Left renal pelvis (tissue), 4 donors: ENCODE measurements around the gene WNT1. TPM values are rescaled to one million over a fixed set of nuclear protein-coding genes. Genes with fewer than 3 reads are reported as not detected.

ENCODE experiments used
- DNase-seq, 4 donors: peaks; one replicate each; pipeline ENCODE4 v3.0.0-alpha.2; 2013; ENCODE audit warnings: low read depth in 4 of 4, low spot score in 3 of 4
- polyA plus RNA-seq, 4 donors: library from polyadenylated mRNA; unstranded; fragments of 120-200 nt; gene quantifications; one replicate each; pipeline ENCODE4 v1.2.1, GENCODE V29; 2013; ENCODE audit not compliant: insufficient read length in 4 of 4

Gene WNT1
- polyA plus RNA-seq, 4 donors: not detected

GRCh38 chr12:48960834-48961233, 17.3 kb upstream of the WNT1 start:
- no peak for DNase-seq

DNA sequence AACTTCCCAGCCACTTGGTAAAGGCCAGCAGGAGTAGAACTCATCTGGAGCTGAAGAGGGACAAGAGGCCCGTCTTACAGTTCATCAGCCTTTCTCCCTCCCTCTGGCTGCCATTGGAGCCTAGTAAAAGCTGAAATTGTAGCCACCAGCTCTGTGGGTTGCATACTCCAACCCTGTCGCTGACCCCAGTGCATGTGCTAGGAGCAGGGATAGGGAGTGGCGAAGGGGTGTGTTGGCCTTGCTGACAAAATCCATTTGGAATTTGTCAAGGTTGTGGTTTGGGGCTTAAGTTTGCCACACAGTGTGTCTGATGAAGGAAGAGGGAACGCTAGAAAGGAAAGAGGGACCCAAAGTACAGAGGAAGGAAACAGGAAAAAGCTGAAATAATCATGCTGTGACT, 16.8 kb upstream of the WNT1 start:
- DNase-seq: no peak

DNA sequence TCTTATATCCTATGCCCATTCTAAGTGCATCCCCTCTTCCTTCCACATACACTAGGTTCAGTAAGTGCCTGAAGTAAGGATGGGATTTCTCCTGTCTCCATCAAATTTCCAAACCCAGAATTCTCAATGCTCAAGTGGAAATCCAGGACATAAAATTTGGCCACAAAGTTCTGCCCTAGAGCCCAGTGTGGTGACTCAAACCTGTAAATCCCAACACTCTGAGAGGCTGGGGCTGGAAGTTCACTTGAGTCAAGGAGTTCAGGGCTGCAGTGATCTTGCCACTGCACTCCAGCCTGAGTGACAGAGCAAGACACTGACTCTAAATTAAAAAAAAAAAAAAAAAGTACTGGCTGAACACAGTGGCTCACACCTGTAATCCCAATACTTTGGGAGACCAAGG, 16.3 kb upstream of the WNT1 start:
- DNase-seq: no peak

DNA sequence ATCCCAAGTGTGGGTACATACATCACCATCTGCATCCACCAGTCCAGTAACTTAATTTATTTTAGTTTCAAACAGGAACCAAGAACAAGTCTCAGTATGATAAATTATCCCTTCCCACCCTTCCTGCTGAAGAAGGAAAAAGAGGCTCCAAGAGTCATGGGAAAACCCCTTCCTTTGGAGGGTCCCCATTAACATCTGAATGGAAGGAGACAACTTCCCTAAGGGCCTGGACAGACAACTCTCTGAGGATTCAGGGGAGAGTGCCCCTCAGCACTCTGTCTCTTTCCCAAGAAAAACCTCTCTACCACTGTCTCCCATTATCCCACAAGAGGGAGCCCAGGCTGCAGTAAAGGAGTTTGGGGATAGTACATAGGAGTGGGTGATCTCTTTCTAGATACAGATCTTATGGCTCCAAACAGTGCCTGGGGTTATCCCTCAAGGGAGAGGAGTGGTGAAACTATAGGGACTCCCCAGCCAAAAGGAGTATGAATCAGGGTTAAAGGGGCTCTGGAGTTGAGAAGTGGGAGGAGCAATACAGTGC, 12.8 kb upstream of the WNT1 start:
- DNase-seq: no peak

- no peak for DNase-seq
Measured at GRCh38 chr12:48966177-48966895, 11.8 kb upstream of the WNT1 start.

DNA sequence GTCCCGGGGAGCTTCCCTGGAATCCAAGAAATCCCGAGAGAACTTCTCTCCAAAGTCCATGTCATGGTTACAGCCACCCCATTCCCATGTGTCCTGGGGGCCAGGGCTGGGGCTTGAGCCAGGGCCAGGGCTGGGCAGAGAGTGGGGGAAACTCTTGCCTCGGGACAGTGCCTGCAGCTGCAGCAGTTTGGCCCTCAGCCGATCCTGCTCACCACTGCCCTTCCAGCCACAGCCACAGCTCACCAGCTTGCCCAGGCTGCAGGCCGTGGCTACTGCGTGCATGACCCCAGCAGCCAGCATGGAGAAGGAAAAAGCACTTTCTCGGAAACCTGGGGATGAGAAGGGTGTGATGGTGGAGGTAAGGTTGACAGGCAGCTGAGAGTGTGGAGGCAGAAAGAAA, 10.1 kb upstream of the WNT1 start:
- DNase-seq: no peak

GRCh38 chr12:48968467-48968866, 9.7 kb upstream of the WNT1 start:
- no peak for DNase-seq

DNA sequence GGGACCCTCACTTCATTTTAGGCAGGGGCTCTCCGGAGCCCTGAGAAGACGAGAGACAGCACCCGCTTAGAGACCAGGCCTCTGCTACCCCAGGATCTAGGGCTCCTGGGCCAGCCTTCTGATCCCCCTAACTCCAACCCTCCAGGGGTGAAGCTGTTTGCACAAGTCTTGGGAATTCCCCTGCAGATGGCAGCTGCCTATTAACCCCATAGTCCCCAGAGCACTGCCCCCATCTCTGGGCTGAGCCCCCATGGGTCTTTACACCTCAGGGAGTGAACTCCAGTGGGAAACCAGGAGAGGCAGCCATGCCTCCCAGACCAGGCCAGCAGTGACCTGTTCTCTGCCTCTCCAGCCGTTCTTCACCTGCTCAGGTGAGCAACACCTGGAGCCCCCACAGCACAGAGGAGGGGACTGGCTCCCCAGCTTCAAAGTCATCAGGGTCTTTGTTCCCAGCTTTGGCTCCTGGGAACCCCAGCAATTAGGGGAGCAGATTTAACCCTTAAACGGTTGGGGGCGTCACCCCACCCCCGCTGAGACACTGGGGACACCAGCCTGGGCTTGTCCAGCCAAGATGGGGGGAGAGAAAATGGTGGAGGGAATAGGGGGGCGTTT, 8.9 kb upstream of the WNT1 start:
- DNase-seq: no peak

DNA sequence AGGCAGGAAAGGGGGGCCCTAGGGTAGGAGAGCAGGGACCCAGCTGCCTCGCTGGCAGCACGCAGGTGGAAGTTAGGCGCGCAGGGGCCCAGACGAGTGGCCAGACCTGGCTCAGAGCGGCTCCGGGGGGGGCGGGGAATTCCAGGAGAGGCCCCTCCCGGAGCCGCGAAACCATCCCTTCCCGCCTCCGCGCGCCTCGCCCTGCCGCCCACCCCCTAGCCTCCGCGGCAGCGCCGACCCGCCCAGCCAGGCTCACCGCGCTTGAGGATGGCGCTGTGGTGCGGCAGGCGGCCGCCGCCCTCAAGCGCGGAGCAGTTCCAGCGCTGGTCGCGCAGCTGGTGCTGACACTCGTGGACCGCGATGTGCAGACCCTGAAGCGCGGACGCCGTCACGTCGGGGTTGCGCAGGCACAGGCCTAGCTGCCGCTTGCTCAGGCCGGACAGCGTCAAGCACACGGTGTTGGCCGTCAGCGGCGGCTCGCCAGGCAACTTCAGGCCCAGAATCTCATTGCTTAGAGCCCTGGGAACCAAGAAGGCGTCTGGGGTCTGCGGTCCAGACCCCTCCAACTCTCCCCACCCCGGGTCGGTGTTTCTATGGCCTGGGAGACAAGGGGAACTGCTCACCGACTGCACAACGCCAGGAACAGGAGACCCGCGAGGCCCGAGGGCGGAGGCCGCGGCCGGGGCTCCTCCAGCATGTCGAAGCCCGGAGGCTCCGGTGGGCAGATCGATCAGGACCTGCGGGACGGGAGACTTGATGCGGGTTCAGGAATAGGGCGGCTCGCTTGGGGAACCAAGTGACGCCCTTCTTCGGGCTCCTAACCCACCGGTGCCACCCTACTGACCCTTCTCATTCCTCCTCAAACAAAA, 8.1 kb upstream of the WNT1 start:
- no peak for DNase-seq

DNA sequence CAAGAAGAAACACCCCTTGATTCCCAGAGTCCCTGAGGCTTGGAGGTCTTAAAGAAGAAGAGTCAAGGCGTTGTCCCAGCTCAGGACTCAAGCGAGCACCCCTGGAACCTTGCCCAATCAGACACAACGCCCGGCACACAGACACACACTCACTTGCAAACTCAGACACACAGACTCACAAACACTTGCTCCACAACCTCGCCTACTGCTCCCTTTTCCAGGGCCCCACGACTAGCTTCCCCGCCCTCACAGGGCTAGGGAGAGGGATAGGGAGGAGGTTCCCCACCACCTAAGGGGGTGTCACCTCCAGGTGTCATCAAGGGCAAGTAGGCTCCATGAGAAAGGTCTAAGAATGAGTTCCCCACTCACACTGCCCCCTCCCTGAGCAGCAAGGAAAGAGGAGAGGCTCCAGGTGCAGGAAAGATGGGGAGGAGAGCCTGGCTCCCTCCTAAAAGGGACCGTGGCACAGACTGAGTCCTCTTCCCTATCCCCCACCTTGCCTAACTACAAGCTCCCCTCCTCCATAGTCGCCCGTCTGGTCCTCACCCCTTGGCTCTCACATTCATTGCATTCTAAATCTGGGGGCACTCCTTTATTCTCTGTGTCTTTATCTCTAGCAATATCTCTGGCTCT, 7.3 kb upstream of the WNT1 start:
- DNase-seq: no peak

- DNase-seq: no peak
Measured at GRCh38 chr12:48972213-48972951, 5.7 kb upstream of the WNT1 start.

GRCh38 chr12:48972952-48973483, 5.1 kb upstream of the WNT1 start:
- no peak for DNase-seq

DNA sequence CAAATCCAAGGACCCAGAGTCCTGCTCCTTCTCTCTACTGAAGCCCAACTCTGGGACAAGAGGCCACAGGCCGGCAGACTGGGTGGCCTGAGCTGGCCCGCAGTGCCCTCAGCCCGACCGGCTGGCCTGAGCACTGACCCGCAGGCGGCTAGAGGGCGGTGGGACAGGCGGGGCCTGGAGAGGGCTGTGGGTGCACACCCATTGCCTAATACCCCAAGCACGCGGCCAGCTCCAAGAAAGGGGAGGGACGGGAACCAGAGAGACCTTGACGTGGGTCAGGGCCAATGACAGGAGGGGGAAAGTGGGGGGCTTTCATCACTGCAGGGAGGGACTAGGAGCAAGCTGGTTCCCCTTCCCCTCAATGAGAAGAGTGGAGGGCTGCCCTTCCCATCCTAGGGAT, 4.6 kb upstream of the WNT1 start:
- no peak for DNase-seq

DNA sequence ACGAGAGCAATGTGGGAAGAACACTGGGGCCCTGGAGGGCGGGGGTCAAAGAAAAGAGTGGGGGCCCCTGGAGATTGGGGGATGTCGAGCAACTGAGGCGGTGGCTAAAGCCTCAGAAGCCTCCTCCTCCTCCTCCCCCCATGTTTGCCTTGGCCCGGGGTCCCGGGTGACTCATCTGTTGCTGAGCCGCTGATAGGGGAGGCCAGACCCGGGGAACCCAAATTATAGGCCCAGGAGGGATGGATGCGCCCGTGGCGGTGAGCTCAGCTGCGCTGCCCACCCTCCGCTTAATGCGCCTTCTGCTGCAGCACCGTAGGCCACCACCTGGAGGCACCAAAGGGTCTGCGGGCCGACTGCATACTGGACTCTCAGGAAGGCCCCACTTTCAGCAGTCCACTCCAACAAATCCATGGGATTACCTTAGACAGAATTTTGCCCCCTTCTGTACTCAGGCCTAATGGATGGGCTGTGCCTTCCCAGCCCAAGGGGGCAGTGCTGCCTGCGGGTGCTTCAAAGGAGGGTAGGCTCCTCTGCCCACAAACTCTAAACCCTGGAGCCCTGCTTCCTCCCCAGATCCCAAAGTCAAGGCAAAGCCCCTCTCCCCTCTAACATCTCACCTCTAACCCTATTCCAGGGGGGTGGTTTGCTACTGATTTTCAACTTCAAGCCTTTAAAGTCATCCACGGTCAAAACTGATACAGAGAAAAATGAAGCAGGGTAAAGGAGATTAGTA, 4.0 kb upstream of the WNT1 start:
- DNase-seq: no peak

- no peak for DNase-seq
Measured at GRCh38 chr12:48977290-48978281, 536 bp upstream of the WNT1 start.

DNA sequence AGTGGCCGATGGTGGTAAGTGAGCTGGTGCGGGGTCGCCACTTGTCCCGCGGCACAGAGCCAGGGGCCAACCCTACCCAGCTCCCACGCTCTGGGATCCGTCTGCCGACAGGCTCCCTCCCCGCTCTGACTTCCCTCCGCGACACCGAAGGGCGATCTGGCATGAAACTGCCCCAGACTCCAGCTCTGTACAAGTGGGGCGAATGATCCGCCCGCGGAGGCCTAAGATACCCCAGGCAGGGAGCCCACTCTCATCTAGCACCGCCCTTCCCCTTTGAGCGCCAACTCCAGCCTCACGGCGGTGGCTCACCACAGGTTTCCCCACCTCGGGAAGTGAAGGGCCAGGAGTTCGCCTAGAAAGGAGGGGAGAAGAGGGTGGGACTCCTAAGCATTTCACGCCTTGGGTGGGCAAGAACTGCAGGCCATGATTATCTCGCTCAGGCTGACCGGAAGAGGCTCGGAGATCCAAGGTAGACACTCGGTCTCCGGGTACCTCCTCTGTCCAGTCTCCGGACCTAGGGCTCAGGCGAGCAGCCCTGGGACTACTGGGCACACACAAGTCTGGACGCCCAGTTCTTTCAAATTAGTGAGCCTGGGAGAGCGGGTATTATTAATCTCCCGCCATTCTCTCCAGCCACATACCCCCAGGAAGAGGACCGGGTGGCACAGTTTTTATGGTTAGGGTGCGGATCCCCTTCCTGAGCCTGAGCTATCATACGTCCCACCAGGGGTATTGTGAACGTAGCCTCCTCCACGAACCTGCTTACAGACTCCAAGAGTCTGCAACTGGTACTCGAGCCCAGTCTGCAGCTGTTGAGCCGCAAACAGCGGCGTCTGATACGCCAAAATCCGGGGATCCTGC, 849 bp downstream of the WNT1 start:
- DNase-seq: no peak
